Rectal smooth muscle tissue (tissue), 1 donor: ENCODE results near the gene CXorf51B.
"Not testable (repeated sequence)": the region's sequence is repeated elsewhere in the genome, so short reads cannot be mapped to it uniquely, and the experiment has no call there.

Experiments used
- H3K27ac ChIP-seq: one replicate; pipeline ENCODE4 v1.7.0; 2013; ENCODE audit warnings: low read depth, low read length, inconsistent platforms
- H3K27me3 ChIP-seq: one replicate; pipeline ENCODE4 v1.7.0; 2013; ENCODE audit warnings: low read length; ENCODE audit not compliant: control insufficient read depth, insufficient read depth
- H3K36me3 ChIP-seq: one replicate; pipeline ENCODE4 v1.7.0; 2013; ENCODE audit warnings: low read length; ENCODE audit not compliant: control insufficient read depth, insufficient read depth
- H3K4me1 ChIP-seq: one replicate; pipeline ENCODE4 v1.7.0; 2013; ENCODE audit warnings: low read length; ENCODE audit not compliant: control insufficient read depth, insufficient read depth
- H3K4me3 ChIP-seq: one replicate; pipeline ENCODE4 v1.7.0; 2013; ENCODE audit warnings: low read length
- H3K9ac ChIP-seq: one replicate; pipeline ENCODE4 v1.7.0; 2013; ENCODE audit warnings: low read length

The CXorf51B gene

DNA sequence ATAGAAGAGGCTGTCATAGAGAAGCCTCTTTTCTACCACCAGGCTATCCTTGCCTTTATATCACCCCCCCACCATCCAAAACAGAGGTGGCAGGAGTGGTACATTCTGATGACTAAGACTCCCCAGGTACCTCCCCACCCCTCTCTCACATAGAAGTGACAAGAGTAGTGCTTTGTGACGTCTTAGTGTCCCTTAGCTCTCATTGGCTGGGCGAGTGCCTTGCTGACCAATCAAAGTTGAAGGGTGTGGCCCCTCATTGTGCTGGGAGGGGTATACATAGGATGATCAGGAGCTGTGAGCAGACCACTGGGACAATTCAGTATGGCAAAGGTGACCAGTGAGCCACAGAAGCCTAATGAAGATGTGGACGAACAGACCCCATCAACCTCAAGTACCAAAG lies at the start of gene CXorf51B:
CXorf51B (plus strand) TSS at position 301 of the 400 bp plus-strand sequence; CDS start at position 322, 21 bp downstream.
- H3K9ac ChIP-seq, H3K4me3 ChIP-seq, H3K4me1 ChIP-seq, H3K36me3 ChIP-seq, H3K27me3 ChIP-seq, H3K27ac ChIP-seq: not testable (repeated sequence)

DNA sequence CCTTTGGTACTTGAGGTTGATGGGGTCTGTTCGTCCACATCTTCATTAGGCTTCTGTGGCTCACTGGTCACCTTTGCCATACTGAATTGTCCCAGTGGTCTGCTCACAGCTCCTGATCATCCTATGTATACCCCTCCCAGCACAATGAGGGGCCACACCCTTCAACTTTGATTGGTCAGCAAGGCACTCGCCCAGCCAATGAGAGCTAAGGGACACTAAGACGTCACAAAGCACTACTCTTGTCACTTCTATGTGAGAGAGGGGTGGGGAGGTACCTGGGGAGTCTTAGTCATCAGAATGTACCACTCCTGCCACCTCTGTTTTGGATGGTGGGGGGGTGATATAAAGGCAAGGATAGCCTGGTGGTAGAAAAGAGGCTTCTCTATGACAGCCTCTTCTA lies 5.1 kb downstream of the CXorf51B start, which contains the start of gene CXorf51A:
CXorf51A (minus strand) TSS at position 101 of the 400 bp plus-strand sequence; CDS start at position 80, 21 bp downstream.
- not testable (repeated sequence) for H3K4me1 ChIP-seq, H3K9ac ChIP-seq, H3K36me3 ChIP-seq, H3K4me3 ChIP-seq, H3K27me3 ChIP-seq, H3K27ac ChIP-seq

DNA sequence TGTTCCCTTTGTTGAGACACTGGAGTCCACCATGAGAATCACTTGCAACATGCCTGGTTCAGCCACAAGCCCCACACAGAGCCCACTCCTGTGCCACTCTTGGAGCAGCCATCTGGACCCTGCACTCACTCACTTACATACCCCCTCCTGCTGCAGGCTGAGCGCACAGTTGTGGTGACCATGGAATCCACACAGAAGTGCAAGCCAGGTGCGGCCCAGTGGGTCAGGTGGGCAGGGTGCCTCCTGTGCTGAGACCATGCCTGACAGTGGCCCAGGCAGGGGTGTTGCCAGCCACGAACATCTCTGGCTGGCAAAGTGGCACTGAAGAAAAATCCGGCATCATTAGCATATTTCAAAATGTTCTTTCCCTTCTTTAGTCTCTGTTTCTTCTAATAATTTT lies 22.4 kb downstream of the CXorf51B start:
- Histone ChIP-seq H3K27ac (no peak overlapping the region), H3K4me1 (no peaks in the 10 kb centered on the region), H3K27me3 (no peaks in the 10 kb centered on the region), H3K36me3 (no peaks in the 10 kb centered on the region), H3K4me3 (no peak overlapping the region), H3K9ac (no peak overlapping the region)

DNA sequence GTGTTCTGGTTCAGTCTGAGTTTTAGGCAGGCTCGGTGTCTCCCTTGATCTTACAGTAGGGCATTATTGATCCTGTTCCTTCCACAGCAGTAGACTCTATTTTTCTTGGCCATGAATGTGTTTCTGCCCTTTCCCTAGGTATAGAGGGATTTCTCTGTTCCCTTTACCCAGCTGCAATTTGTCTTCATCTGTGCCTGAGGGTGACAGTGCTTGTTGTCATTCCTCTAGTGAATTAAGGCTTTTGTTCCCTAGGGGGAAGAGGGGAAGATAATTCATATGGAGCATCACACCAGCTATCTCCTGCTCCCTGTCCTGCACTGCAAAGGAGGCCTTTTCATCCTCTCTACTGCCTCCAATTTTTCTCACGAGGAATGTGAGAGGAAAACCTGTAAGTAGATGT lies 44.7 kb downstream of the CXorf51B start:
- Histone ChIP-seq H3K9ac (no peak overlapping the region), H3K36me3 (no peaks in the 10 kb centered on the region), H3K27ac (no peak overlapping the region), H3K4me1 (no peaks in the 10 kb centered on the region), H3K27me3 (no peaks in the 10 kb centered on the region), H3K4me3 (no peak overlapping the region)
